Right atrium auricular region (tissue), 2 donors: ENCODE data around the gene SRMS. TPM values are rescaled to one million over a fixed set of nuclear protein-coding genes. Genes with fewer than 3 reads are reported as not detected.
"Not testable (repeated sequence)": the region's sequence is repeated elsewhere in the genome, so short reads cannot be mapped to it uniquely, and the experiment has no call there.

Experiments
- DNase-seq: peaks from one replicate; pipeline ENCODE4 v3.0.0-alpha.2; 2019; ENCODE audit warnings: low spot score
- H3K27ac ChIP-seq, 2 donors: fragments of 200-600 bp; sonication (generic); 1 replicate in 1 of 2; 2 replicates in 1 of 2; pipeline ENCODE4 v1.5.1; 2016 to 2019
- H3K27me3 ChIP-seq, 2 donors: fragments of 200-600 bp; sonication (generic); one replicate each; pipeline versions ENCODE4 v1.5.1 to v1.6.0; 2017 to 2019
- H3K36me3 ChIP-seq: fragments of 200-600 bp; sonication (generic); one replicate; pipeline ENCODE4 v1.5.1; 2016
- H3K4me1 ChIP-seq, 2 donors: fragments of 200-600 bp; sonication (generic); one replicate each; pipeline versions ENCODE4 v1.5.1 to v1.6.0; 2017 to 2019
- H3K4me3 ChIP-seq, 2 donors: fragments of 200-600 bp; sonication (generic); 1 replicate in 1 of 2; 2 replicates in 1 of 2; pipeline ENCODE4 v1.5.1; 2017 to 2019; ENCODE audit warnings: mild to moderate bottlenecking in 1 of 2, moderate library complexity in 1 of 2
- H3K9me3 ChIP-seq, 2 donors: fragments of 200-600 bp; sonication (generic); one replicate each; pipeline ENCODE4 v1.5.1; 2019
- total RNA-seq, 2 donors: library from RNA; depleted of rRNA; stranded (reverse); fragments of >200 nt; gene quantifications; one replicate each; pipeline ENCODE4 v1.1.0, GENCODE V29; 2016
- TF ChIP-seq, protein P1 (sequence below), 2 donors: fragments of 200-600 bp; sonication (generic); IDR thresholded peaks; one replicate each; pipeline ENCODE4 v1.5.1; 2019; ENCODE audit warnings: antibody characterized with exemption in 2 of 2

Gene SRMS
- total RNA-seq, 2 donors from 2014 or later: not detected

DNA sequence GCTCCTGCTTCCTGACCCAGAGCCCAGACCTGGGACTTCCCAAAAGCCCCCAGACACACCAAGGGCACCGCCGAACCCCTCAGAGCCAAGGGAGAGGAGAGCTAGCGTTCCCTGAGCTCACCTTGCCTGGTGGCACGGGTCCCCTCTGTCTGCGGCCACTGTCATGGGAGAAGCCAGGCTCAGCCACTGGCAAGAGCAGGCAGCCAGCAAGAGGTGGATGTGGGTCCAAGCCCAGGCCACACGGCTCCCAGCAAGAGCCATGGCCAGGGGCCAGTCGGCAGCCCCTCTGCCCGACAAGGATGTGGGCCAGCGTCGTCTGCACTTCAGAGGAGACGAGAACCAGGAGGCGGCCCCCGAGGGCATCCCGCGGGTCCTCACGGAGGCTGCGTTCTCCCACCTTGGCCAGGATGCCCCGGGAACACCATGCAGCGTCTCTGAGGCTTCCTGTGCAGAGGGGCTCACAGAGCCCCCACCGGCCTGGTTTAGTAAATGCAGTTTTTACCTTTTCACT lies 29.1 kb downstream of the SRMS start:
- peaks cover 0 to 33% of the 10 kb centered on the region in 2 donors for H3K4me1 ChIP-seq
- no peak for DNase-seq
- TF ChIP-seq, protein P1, sequence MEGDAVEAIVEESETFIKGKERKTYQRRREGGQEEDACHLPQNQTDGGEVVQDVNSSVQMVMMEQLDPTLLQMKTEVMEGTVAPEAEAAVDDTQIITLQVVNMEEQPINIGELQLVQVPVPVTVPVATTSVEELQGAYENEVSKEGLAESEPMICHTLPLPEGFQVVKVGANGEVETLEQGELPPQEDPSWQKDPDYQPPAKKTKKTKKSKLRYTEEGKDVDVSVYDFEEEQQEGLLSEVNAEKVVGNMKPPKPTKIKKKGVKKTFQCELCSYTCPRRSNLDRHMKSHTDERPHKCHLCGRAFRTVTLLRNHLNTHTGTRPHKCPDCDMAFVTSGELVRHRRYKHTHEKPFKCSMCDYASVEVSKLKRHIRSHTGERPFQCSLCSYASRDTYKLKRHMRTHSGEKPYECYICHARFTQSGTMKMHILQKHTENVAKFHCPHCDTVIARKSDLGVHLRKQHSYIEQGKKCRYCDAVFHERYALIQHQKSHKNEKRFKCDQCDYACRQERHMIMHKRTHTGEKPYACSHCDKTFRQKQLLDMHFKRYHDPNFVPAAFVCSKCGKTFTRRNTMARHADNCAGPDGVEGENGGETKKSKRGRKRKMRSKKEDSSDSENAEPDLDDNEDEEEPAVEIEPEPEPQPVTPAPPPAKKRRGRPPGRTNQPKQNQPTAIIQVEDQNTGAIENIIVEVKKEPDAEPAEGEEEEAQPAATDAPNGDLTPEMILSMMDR (IDR thresholded peaks at IDR 0.05): no peak
- H3K9me3 ChIP-seq: no peaks in the 10 kb centered on the region
- H3K4me3 ChIP-seq: no peak overlapping the region
- H3K36me3 ChIP-seq: no peaks in the 10 kb centered on the region
- H3K27ac ChIP-seq: no peak overlapping the region
- no peaks in the 10 kb centered on the region for H3K27me3 ChIP-seq

DNA sequence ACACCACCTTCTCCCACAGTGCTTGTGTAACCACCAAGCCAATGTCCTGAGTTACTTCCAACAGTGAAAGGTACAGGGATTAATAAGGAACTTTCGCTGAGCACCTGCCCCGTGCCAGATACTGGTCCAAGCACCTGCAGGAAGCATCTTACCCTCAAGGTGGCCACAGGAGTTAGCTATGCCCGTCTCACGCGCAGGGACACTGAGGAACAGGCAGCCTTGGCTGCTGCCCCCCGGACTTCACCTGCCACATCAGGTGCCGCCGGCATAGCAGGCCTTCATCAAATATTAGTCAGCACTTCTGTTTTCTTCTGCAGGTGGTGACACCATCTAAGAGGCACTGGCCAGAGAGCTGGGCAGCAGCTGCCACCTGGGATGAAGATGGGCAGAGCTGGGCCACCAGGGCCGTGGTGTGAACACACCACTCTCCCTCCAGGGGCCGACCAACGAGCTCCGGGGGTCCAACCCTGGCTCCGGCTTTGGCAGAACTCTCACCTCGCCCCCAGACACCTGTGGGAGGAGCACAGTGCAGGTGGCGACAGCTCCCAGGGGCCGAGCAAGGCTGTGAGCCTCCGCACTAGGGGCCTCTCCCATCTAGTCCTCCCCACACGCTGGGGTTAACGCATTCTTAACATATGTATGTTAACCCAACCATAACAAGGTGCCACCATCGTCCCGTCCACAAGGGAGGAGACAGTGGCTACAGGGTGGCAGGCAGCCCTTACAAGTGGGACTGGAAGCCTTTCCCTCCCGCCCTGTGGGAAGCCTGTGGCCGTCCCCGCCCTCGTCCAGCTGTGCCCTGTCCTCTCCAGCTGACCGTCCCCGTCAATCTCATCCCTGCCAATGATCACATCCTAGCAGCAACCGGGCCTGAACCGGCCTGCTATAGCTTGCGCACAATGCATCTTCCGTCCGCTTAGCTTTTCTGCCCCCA lies 29.9 kb downstream of the SRMS start:
- Histone ChIP-seq H3K4me3 (no peak overlapping the region), H3K27me3 (no peaks in the 10 kb centered on the region), H3K27ac (no peak overlapping the region), H3K4me1 (peaks cover 0 to 27% of the 10 kb centered on the region in 2 donors), H3K9me3 (no peaks in the 10 kb centered on the region), H3K36me3 (no peaks in the 10 kb centered on the region)
- DNase-seq: no peak
- TF ChIP-seq, protein P1 (IDR thresholded peaks at IDR 0.05): no peak

DNA sequence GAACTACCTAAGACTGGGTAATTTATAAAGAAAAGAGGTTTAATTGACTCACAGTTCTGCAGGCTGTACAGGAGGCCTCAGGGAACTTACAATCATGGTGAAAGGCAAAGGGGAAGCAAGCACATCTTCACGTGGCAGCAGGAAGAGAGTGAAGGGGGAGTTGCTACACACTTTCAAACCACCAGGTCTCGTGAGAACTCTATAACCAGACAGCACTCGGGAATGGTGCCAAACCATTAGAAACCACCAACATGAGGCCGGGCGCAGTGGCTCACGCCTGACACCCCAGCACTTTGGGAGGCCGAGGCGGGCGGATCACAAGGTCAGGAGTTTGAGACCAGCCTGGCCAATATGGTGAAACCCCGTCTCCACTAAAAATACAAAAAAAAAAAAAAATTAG lies 33.0 kb downstream of the SRMS start:
- DNase-seq, H3K4me3 ChIP-seq, H3K27me3 ChIP-seq, H3K4me1 ChIP-seq, H3K9me3 ChIP-seq, H3K27ac ChIP-seq, H3K36me3 ChIP-seq: not testable (repeated sequence)

DNA sequence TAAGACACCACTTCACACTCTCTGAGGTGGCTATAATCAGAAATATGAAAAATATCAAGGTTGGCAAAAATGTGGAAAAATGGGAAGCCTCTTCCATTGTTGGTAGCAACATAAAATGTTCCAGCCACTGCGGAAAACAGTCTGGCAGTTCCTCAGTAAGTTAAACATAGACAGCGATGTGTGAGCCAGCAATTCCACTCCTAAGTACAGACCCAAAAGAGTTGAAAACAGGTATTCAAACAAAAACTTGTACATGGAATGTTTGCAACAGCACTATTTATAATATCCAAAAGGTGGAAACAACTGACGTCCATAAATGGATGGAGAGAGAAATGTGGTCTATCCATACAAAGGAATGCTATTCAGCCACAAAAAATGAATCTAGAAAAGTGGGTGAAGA lies 34.3 kb downstream of the SRMS start:
- H3K4me1 ChIP-seq: no peaks in the 10 kb centered on the region
- TF ChIP-seq, protein P1 (IDR thresholded peaks at IDR 0.05): no peak
- H3K4me3 ChIP-seq: no peak overlapping the region
- DNase-seq: no peak
- no peak overlapping the region for H3K27ac ChIP-seq
- no peaks in the 10 kb centered on the region for H3K36me3 ChIP-seq
- H3K27me3 ChIP-seq: no peaks in the 10 kb centered on the region
- no peaks in the 10 kb centered on the region for H3K9me3 ChIP-seq

DNA sequence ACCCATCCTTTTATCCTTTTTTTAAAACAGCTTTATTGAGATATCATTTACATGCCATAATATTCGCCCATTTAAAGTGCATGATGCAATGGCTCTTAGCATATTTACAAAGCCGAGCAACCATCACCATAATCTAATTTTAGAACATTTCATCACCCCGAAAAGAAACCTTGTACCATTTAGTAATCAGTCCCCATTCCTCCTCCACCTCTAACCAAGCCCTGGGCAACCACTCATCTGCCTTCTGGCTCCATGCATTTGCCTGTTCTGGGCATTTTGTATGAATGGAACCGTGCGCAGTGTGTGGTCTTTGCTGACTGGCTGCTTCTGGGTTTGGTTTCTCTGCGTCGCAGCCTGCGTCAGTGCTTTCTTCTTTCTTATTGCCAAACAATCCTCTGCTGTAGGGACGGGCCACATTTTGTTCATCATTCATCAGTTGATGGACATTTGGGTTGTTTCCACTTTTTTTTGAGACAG lies 38.4 kb downstream of the SRMS start:
- H3K27ac ChIP-seq: no peak overlapping the region
- peaks cover 0 to 13% of the 10 kb centered on the region in 2 donors for H3K9me3 ChIP-seq
- no peak overlapping the region for H3K4me3 ChIP-seq
- TF ChIP-seq, protein P1 (IDR thresholded peaks at IDR 0.05): no peak
- no peaks in the 10 kb centered on the region for H3K27me3 ChIP-seq
- no peaks in the 10 kb centered on the region for H3K4me1 ChIP-seq
- DNase-seq: no peak
- no peaks in the 10 kb centered on the region for H3K36me3 ChIP-seq

DNA sequence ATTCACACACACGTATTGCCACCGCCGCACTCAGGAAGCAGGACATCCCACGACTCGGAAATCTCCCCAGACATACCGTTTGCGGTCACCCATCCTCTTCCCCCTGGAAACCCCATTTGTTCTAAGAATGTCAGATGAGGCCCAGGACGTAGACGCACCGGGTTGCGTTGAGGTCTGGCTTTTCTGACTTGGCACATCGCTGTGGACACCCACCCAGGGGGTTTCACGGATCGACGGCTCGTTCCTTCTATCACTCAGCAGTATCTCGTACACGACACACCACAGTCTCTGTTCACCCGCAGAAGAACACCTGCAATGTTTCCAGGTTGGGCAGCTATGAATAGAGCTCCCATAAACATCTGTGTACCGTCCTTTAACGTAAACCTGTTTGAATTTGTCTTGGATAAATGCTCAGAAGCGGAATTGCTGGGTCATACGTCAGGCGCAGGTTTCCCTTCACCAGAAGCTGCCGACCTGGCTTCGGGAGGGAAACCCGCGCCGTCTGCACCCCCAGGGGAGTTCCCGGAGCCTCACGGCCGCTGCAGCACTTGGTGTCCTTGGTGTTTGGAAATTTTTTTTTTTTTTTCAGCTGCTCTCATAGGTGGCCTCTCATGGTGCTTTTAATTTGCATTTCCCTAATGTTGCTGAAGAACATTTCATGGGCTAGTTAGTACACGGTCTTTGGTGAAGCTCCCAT lies 39.3 kb downstream of the SRMS start:
- DNase-seq: no peak
- H3K4me1 ChIP-seq: no peaks in the 10 kb centered on the region
- H3K27me3 ChIP-seq: no peaks in the 10 kb centered on the region

More for the DNA sequence above, 39.3 kb downstream of the SRMS start:
- H3K4me3 ChIP-seq: no peak overlapping the region
- no peaks in the 10 kb centered on the region for H3K36me3 ChIP-seq
- peaks cover 0 to 13% of the 10 kb centered on the region in 2 donors for H3K9me3 ChIP-seq
- no peak overlapping the region for H3K27ac ChIP-seq
- TF ChIP-seq, protein P1 (IDR thresholded peaks at IDR 0.05): no peak
